Measurements from ENCODE around the gene HDAC4.

HDAC4 gene

DNA sequence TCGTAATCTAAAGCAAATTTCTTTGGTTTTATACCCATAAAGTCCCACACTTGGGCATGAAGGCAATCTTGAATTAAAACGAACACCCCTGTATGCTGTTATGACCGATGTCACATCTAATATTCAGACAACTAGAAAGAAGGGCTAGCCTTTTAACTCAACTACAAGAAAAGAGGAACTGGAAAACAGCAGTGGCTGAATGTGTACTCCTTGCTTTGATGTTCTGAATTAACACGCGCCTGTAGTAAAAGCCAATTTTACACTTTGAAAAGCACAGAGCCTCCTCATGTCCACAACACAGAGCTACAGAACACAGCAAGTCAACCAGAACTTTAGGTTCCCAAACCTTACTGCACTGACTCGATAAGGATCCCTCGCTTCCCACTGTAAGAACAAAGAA is 147.6 kb downstream of the HDAC4 start:
- Histone ChIP-seq H3K9me3 (ENCODE audit: control insufficient read depth, insufficient read depth, low read length) (no peaks in the 10 kb centered on the region; the same call in 1 of the 2 replicates), H3K4me1 (ENCODE audit: insufficient read depth, low read length) (0 out of 2 replicates have a peak, but pooled peaks cover 4% of the 10 kb centered on the region), H3K9ac (ENCODE audit: low read depth, low read length) (no peak overlapping the region), H3K36me3 (ENCODE audit: insufficient read depth, low read length) (no peaks in the 10 kb centered on the region; the same call in 1 of the 2 replicates)

DNA sequence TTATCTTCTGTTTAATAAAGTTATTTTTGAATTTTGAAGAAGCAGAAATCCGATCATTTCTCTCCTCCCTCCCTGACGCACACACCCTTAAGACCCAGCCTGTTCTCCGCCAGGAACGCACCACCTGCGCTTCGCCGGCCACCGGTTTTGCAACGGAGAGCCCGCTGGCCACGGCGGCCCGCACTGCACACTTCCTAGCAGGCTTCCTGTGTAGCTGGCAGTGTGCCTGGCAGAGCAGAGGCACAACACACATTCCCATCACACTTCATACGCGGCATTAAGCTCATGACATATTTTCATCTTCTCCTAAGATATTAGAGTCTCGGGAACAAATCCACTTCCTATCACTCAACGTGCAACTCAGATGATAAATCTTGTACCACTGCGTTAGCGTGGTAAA is 148.0 kb downstream of the HDAC4 start:
- 0 out of 2 replicates have a peak, but pooled peaks cover 4% of the 10 kb centered on the region for H3K4me1 ChIP-seq (ENCODE audit: insufficient read depth, low read length)
- no peak overlapping the region for H3K9ac ChIP-seq (ENCODE audit: low read depth, low read length)
- H3K9me3 ChIP-seq (ENCODE audit: control insufficient read depth, insufficient read depth, low read length), result no peaks in the 10 kb centered on the region; the same call in 1 of the 2 replicates
- no peaks in the 10 kb centered on the region; the same call in 1 of the 2 replicates for H3K36me3 ChIP-seq (ENCODE audit: insufficient read depth, low read length)

DNA sequence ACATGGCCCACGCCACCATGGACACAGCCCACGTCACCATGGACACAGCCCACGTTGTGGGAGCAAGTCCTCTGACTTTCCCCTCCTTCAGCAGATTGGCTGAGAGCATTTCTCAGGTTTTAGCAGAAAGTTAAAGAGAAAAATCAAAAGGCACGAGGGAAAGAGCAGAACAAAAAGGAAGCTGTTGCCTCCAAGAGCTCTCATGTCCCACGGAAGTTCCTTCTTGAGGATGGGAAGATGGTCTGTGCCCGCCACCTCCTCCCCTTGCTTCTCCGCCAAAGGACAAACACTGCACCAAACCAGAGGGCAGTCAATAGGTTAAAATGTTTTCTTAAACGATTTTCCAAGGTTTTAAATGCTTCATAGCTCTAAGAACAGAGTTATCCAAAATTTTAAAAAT is 148.4 kb downstream of the HDAC4 start:
- 0 out of 2 replicates have a peak, but pooled peaks cover 4% of the 10 kb centered on the region for H3K4me1 ChIP-seq (ENCODE audit: insufficient read depth, low read length)
- H3K36me3 ChIP-seq (ENCODE audit: insufficient read depth, low read length), result no peaks in the 10 kb centered on the region; the same call in 1 of the 2 replicates
- H3K9me3 ChIP-seq (ENCODE audit: control insufficient read depth, insufficient read depth, low read length), result no peaks in the 10 kb centered on the region; the same call in 1 of the 2 replicates

DNA sequence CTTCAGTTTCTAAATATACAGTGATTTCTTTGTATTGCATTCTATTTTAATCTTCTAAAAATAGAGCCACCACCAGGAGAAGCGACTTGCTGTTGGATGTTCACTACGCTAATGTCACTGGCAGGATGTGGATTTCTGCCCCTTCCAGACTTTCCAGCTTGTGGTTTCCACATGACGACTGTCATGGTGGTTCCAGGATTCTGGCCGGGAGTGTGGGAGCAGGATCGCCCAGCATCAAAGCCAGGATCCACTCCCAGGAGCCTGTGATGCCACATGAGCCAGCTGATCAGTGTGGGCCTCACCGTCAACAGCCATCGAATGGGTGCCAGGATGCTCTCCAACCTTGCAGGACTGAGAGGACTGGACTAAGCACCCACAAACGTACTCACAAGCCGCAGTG is 148.8 kb downstream of the HDAC4 start:
- no peaks in the 10 kb centered on the region for H3K9me3 ChIP-seq (ENCODE audit: control insufficient read depth, insufficient read depth, low read length)
- 0 out of 2 replicates have a peak, but pooled peaks cover 4% of the 10 kb centered on the region for H3K4me1 ChIP-seq (ENCODE audit: insufficient read depth, low read length)
- H3K36me3 ChIP-seq (ENCODE audit: insufficient read depth, low read length), result no peaks in the 10 kb centered on the region; the same call in 1 of the 2 replicates
- no peak overlapping the region for H3K9ac ChIP-seq (ENCODE audit: low read depth, low read length)

More for the DNA sequence above, 148.4 kb downstream of the HDAC4 start:
- no peak overlapping the region for H3K9ac ChIP-seq (ENCODE audit: low read depth, low read length)

DNA sequence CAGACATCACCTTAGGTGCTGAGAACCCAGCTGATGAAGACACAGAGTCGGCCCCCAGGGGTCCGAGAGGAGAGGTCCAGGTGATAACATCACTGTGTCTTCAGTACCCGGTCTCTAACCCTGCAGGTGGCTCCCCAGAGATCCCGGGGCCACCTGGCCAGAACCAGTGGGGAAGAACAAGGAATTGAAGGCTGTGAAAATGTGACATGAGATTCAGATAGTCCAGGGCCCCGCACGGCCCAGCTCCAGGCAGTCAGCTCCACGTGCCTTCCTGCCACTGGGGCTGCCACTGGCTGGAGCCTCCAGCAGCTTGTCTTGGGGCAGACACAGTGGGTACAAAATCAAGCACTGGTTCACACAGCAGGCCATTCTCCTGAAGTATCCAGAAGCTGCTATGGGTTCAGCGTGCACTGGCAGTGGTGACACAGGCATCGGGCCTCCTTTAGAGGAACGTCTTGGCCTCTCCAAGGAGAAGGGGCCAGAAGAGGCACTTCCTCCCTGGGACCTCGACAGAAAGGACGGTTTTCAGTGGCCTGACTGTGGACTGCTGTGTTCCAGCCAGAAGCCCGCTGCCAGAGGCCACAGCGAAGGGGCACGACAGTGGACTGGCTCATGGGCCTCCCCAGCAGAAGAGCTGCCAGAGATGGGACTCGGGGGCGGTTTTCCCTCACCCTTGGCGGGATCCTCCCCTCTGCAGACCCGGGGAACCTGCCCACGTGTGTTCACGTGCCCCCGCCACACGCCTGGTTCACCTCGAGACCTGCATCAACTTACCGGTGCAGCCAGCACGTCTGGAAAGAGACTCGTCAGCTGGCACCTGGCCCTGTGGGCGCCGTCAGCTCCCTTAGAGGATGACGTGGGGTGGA is 150.4 kb downstream of the HDAC4 start:
- Histone ChIP-seq H3K36me3 (ENCODE audit: insufficient read depth, low read length) (no peaks in the 10 kb centered on the region; the same call in 1 of the 2 replicates), H3K9me3 (ENCODE audit: control insufficient read depth, insufficient read depth, low read length) (no peaks in the 10 kb centered on the region), H3K9ac (ENCODE audit: low read depth, low read length) (no peak overlapping the region), H3K4me1 (ENCODE audit: insufficient read depth, low read length) (peaks cover 9% of the 10 kb centered on the region)

DNA sequence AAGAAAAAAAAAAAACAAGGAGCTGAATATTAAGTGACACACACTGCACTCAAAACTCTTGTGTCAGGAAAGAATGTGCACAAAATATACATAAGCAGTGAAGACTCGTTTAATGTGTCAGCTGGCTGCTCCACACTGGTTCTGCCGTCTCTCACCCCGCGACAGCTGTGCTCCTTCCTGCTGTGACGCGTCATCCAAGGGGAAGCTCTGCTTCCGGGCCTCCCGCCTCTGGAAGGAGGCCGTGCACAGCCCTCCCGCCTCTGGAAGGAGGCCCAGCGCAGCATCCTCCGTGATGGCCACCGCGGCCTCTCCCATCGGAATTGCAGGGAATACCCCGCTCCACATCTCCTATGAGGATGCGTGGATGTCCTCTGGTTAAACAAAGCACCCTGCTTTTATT is 151.0 kb downstream of the HDAC4 start:
- no peak overlapping the region for H3K9ac ChIP-seq (ENCODE audit: low read depth, low read length)
- peaks cover 9% of the 10 kb centered on the region for H3K4me1 ChIP-seq (ENCODE audit: insufficient read depth, low read length)
- H3K9me3 ChIP-seq (ENCODE audit: control insufficient read depth, insufficient read depth, low read length), result no peaks in the 10 kb centered on the region
- no peaks in the 10 kb centered on the region; the same call in 1 of the 2 replicates for H3K36me3 ChIP-seq (ENCODE audit: insufficient read depth, low read length)

DNA sequence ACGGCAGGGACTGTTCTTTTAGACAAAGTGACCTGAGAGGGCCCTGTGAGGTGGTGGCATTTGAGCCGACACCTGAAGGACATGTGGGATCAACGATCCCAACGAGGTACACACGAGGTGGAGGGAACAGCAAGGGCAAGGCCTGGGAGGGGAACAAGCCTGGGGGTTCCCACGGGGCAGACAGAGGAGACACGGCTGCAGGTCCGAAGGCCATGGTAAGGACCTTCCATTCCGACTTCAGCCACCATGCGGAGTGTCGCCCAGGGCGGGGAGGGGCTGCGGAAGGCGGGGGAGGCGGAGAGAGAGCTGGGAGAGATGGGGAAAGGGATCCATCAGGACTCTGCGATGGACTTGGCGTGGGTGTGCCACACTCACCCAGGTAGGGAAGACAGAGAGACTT is 151.8 kb downstream of the HDAC4 start:
- no peak overlapping the region for H3K9ac ChIP-seq (ENCODE audit: low read depth, low read length)
- H3K9me3 ChIP-seq (ENCODE audit: control insufficient read depth, insufficient read depth, low read length), result no peaks in the 10 kb centered on the region
- H3K4me1 ChIP-seq (ENCODE audit: insufficient read depth, low read length), result peaks cover 7% of the 10 kb centered on the region
- no peaks in the 10 kb centered on the region; the same call in 1 of the 2 replicates for H3K36me3 ChIP-seq (ENCODE audit: insufficient read depth, low read length)

DNA sequence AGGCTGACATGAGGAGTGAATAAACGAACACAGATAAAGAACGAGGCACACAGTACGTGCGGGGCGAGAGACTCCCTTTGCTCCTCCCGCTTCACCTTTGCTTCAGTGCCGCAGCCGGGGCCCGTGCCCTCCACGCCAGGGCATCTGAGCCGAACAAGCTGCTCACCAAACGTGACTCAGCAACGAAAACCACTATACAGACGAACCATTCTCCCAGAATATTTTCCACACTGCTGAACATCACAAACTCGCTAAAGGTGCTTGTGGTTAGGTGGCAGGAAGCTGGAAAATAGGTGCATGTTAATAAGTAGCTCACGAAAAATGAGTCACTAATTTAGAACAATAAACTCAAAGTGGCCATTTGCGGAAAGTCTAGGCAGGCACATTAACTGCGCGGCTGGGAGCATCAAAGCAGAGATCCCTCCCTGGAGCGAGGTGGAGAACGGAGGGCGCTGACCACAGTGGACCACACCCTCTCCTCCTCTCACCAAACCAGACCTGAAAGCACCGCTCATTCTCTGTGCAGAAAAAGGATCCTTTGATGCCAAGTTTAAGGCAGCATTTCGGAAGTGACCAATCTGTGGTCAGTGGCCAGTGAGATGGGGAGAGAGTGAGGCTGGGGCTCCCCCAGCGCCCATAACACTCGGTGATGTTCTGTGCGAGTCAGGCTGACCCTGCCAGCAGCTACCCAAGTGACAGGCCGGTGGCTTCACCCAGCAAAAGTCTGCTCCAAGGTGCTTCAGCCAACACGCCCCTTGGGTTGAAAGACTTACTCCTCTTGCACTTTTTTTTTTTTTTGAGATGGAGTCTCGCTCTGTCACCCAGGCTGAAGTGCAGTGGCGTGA is 153.2 kb downstream of the HDAC4 start:
- no peaks in the 10 kb centered on the region for H3K9me3 ChIP-seq (ENCODE audit: control insufficient read depth, insufficient read depth, low read length)

DNA sequence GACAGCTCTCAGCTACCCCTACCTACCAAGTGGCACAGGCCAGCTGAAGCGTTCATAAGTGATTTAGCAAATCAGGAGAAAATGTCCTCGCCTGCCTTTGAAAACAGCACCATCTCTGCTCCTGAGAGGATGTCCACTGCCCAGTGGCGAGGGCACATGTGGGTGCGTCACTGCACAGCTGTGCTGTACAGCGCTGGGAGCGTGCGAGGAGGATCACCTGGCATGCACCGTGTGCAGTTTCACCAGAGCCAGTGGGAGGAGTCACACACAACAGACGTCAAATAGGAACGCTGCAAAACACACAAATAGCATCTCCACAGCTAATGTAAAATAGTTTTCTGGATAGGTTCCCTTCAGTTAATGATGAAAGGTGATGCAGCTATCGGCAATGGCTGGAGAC is 154.1 kb downstream of the HDAC4 start:
- Histone ChIP-seq H3K4me1 (ENCODE audit: insufficient read depth, low read length) (peaks cover 5% of the 10 kb centered on the region), H3K9ac (ENCODE audit: low read depth, low read length) (no peak overlapping the region), H3K36me3 (ENCODE audit: insufficient read depth, low read length) (no peaks in the 10 kb centered on the region; the same call in 1 of the 2 replicates), H3K9me3 (ENCODE audit: control insufficient read depth, insufficient read depth, low read length) (no peaks in the 10 kb centered on the region)

More for the DNA sequence above, 153.2 kb downstream of the HDAC4 start:
- H3K9ac ChIP-seq (ENCODE audit: low read depth, low read length), result no peak overlapping the region
- peaks cover 5% of the 10 kb centered on the region for H3K4me1 ChIP-seq (ENCODE audit: insufficient read depth, low read length)
- H3K36me3 ChIP-seq (ENCODE audit: insufficient read depth, low read length), result no peaks in the 10 kb centered on the region; the same call in 1 of the 2 replicates

DNA sequence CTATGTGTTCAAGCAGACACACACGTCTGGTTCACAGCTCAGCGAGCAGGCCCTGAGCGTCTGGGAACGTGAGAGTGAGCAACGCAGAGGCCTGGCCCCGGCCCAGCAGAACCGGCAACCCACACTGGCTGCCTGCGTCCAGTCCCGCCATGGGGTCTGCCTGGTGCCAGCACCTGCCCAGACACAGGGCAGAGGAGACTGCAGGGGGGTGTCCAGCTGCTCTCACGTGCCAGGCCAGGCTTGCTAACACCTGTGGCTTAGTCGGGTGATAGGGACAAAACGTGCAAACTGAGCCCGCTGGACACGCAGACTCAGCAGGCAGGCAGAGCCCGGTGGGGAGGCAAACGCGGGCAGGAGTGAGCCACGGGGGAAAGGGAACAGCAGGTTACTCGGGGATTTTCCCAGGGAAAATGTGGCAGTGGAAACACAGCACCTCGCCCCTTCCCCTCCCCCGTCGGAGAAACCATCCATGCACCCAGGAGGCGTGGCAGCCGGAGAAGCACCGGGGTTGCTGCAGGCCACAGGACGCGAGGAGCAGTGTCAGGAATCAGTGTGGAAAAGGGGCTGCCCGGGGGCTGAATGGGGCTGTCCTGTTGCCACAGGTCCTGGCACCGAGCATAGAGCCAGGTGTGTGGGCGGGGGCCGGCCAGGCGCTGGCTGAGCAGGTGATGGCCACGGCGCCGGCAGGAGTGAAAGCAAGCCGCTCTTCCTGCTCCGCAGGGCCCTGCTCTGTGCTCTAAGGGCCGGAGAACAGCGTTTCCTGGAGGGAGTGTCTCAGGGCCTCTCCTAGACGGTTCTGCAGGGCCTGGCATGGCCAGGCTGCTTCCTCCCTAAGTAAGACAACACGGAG is 154.7 kb downstream of the HDAC4 start:
- no peaks in the 10 kb centered on the region for H3K9me3 ChIP-seq (ENCODE audit: control insufficient read depth, insufficient read depth, low read length)
- H3K4me1 ChIP-seq (ENCODE audit: insufficient read depth, low read length), result peaks cover 5% of the 10 kb centered on the region
- H3K9ac ChIP-seq (ENCODE audit: low read depth, low read length), result no peak overlapping the region
- no peaks in the 10 kb centered on the region for H3K36me3 ChIP-seq (ENCODE audit: insufficient read depth, low read length)

DNA sequence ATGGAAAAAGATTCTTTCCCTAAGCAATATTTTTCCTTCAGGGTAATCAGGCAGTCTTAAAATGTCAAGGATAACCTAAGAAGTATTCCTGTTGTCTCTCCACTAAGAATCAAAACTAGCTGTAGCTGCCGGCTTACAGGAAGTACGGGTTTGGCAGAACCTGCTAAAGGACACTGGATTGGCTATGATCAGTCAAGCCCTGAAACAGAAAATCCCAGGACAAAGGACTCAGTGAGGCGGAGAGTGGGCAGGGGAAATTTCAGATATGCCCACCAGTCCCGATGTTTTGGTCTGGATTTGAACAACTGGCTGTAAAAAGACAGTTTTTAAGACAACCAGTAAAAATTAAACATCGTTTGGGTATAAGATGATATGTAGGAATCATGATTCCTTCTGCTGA is 155.7 kb downstream of the HDAC4 start:
- H3K4me1 ChIP-seq (ENCODE audit: insufficient read depth, low read length), result peaks cover 5% of the 10 kb centered on the region
- no peaks in the 10 kb centered on the region for H3K9me3 ChIP-seq (ENCODE audit: control insufficient read depth, insufficient read depth, low read length)
- no peak overlapping the region for H3K9ac ChIP-seq (ENCODE audit: low read depth, low read length)
- H3K36me3 ChIP-seq (ENCODE audit: insufficient read depth, low read length), result no peaks in the 10 kb centered on the region

DNA sequence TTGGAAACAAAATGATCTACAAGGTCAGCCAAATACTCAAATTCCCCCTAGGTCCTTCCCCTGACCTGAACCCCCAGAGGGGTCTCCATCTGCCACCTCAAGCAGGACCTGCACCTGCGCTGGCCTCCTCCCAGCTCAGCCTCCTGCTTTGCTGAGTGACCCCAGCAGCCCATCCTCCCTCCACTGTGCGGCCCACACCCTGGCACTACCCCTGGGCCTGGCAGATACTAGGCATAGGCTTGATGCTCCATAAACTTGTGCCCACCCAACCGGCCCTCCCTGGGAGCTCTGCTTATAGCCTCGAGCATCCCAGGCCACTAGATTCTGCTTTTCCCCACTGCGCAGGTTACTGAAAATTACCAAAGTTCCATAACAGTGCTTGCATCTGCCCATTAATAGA is 156.2 kb downstream of the HDAC4 start:
- no peak overlapping the region for H3K9ac ChIP-seq (ENCODE audit: low read depth, low read length)
- no peaks in the 10 kb centered on the region for H3K36me3 ChIP-seq (ENCODE audit: insufficient read depth, low read length)
- no peaks in the 10 kb centered on the region for H3K9me3 ChIP-seq (ENCODE audit: control insufficient read depth, insufficient read depth, low read length)
- peaks cover 5% of the 10 kb centered on the region for H3K4me1 ChIP-seq (ENCODE audit: insufficient read depth, low read length)

DNA sequence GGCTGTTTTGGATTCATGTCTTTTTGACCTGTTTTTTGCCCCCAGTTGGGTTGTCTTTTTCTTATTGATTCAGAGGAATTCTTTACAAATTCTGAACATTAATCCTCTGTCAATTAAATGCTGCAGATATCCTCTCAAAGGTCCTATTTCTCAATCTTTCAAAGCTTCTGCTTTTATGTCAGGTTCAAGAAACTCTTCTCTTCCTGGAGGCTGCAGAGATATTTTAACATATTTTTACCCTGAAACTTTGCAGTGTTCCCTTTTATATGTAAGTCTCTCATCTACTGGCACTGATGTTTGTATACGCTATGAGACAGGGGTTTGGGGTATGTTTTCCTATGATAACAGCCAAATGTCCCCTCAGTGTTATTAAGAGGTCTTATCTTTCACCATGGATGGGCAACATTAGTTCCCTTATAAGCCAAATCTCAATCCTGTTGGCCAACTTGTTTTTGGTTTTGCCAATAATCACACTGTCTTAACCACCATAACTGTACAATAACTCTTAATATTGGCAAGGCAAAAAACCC is 159.3 kb downstream of the HDAC4 start:
- H3K4me1 ChIP-seq (ENCODE audit: insufficient read depth, low read length), result peaks cover 1% of the 10 kb centered on the region
- H3K9ac ChIP-seq (ENCODE audit: low read depth, low read length), result no peak overlapping the region
- H3K9me3 ChIP-seq (ENCODE audit: control insufficient read depth, insufficient read depth, low read length), result no peaks in the 10 kb centered on the region
- H3K36me3 ChIP-seq (ENCODE audit: insufficient read depth, low read length), result no peaks in the 10 kb centered on the region
